ENCODE data around the gene MXI1. TPM values are rescaled to one million over a fixed set of nuclear protein-coding genes. Genes with fewer than 3 reads are reported as not detected.
"Not testable (repeated sequence)": the region's sequence is repeated elsewhere in the genome, so short reads cannot be mapped to it uniquely, and the experiment has no call there.

The MXI1 gene
- polyA plus RNA-seq, 1 experiment: 17.1 TPM

- H3K36me3 ChIP-seq (ENCODE audit: control insufficient read depth, insufficient read depth, low read length): no peaks in the 10 kb centered on the region
- no peak for TF ChIP-seq CTCF (IDR thresholded peaks at IDR 0.05; ENCODE audit: insufficient read depth, low read depth, low read length)
- POLR2A ChIA-PET: no interaction called here
- no peaks in the 10 kb centered on the region for H3K27me3 ChIP-seq (ENCODE audit: control insufficient read depth, insufficient read depth, low read length)
- DNase-seq (ENCODE audit: low read depth): no peak
- CTCF ChIA-PET: interaction anchor here (1.9 kb wide), 1 partner anchor 10 kb away, joined by 8 read pairs; no protein-coding TSS in a partner anchor
- H3K4me3 ChIP-seq (ENCODE audit: low read depth, low read length): no peak overlapping the region
Observed at GRCh38 chr10:110269374-110270318, 62.2 kb downstream of the MXI1 start.

GRCh38 chr10:110272995-110273394 is 65.6 kb downstream of the MXI1 start:
- H3K27me3 ChIP-seq (ENCODE audit: control insufficient read depth, insufficient read depth, low read length); H3K4me3 ChIP-seq (ENCODE audit: low read depth, low read length); DNase-seq (ENCODE audit: low read depth); POLR2A ChIA-PET; H3K36me3 ChIP-seq (ENCODE audit: control insufficient read depth, insufficient read depth, low read length): not testable (repeated sequence)
- CTCF ChIA-PET: interaction anchor here (0.9 to 4.2 kb wide), 2 partner anchors 62 to 135 kb away, joined by 3 to 20 read pairs; no protein-coding TSS in a partner anchor

GRCh38 chr10:110273474-110273873 is 66.1 kb downstream of the MXI1 start:
- TF ChIP-seq CTCF (IDR thresholded peaks at IDR 0.05; ENCODE audit: insufficient read depth, low read depth, low read length): no peak
- CTCF ChIA-PET: interaction anchor here (0.6 to 4.2 kb wide), 3 partner anchors 14 to 136 kb away, joined by 3 to 20 read pairs (median 4); no protein-coding TSS in a partner anchor
- Histone ChIP-seq H3K4me3 (ENCODE audit: low read depth, low read length) (no peak overlapping the region), H3K27me3 (ENCODE audit: control insufficient read depth, insufficient read depth, low read length) (no peaks in the 10 kb centered on the region), H3K36me3 (ENCODE audit: control insufficient read depth, insufficient read depth, low read length) (no peaks in the 10 kb centered on the region)
- no peak for DNase-seq (ENCODE audit: low read depth)
- POLR2A ChIA-PET: interaction anchor here (0.6 kb wide), 1 partner anchor 87 kb away, joined by 3 read pairs; no protein-coding TSS in a partner anchor

- no peak for DNase-seq (ENCODE audit: low read depth)
- ChIA-PET CTCF (interaction anchor here (0.6 to 4.2 kb wide), 5 partner anchors 9 to 390 kb away, joined by 3 to 20 read pairs (median 4); no protein-coding TSS in a partner anchor), POLR2A (interaction anchor here (0.6 kb wide), 1 partner anchor 87 kb away, joined by 3 read pairs; no protein-coding TSS in a partner anchor)
- Histone ChIP-seq H3K36me3 (ENCODE audit: control insufficient read depth, insufficient read depth, low read length) (no peaks in the 10 kb centered on the region), H3K4me3 (ENCODE audit: low read depth, low read length) (no peak overlapping the region), H3K27me3 (ENCODE audit: control insufficient read depth, insufficient read depth, low read length) (no peaks in the 10 kb centered on the region)
- no peak for TF ChIP-seq CTCF (IDR thresholded peaks at IDR 0.05; ENCODE audit: insufficient read depth, low read depth, low read length)
Observed at GRCh38 chr10:110274072-110274627, 66.7 kb downstream of the MXI1 start.

GRCh38 chr10:110274647-110275046 is 67.2 kb downstream of the MXI1 start:
- ChIA-PET POLR2A (no interaction called here), CTCF (interaction anchor here (0.6 to 4.2 kb wide), 6 partner anchors 8 to 391 kb away, joined by 3 to 20 read pairs (median 4); no protein-coding TSS in a partner anchor)
- no peaks in the 10 kb centered on the region for H3K27me3 ChIP-seq (ENCODE audit: control insufficient read depth, insufficient read depth, low read length)
- DNase-seq (ENCODE audit: low read depth): no peak
- H3K36me3 ChIP-seq (ENCODE audit: control insufficient read depth, insufficient read depth, low read length): no peaks in the 10 kb centered on the region
- no peak overlapping the region for H3K4me3 ChIP-seq (ENCODE audit: low read depth, low read length)
- no peak for TF ChIP-seq CTCF (IDR thresholded peaks at IDR 0.05; ENCODE audit: insufficient read depth, low read depth, low read length)
